GM21390 (cell line): ENCODE results near the gene RORC.
"Not testable (repeated sequence)": the region's sequence is repeated elsewhere in the genome, so short reads cannot be mapped to it uniquely, and the experiment has no call there.

Experiments used
- ATAC-seq: cut with Tn5 transposase; IDR thresholded peaks from one replicate; pipeline ENCODE4 v1.9.1; 2021; ENCODE audit not compliant: unreplicated experiment

RORC gene

GRCh38 chr1:151776665-151777062, 54.9 kb downstream of the RORC start:
- no peak for ATAC-seq

DNA sequence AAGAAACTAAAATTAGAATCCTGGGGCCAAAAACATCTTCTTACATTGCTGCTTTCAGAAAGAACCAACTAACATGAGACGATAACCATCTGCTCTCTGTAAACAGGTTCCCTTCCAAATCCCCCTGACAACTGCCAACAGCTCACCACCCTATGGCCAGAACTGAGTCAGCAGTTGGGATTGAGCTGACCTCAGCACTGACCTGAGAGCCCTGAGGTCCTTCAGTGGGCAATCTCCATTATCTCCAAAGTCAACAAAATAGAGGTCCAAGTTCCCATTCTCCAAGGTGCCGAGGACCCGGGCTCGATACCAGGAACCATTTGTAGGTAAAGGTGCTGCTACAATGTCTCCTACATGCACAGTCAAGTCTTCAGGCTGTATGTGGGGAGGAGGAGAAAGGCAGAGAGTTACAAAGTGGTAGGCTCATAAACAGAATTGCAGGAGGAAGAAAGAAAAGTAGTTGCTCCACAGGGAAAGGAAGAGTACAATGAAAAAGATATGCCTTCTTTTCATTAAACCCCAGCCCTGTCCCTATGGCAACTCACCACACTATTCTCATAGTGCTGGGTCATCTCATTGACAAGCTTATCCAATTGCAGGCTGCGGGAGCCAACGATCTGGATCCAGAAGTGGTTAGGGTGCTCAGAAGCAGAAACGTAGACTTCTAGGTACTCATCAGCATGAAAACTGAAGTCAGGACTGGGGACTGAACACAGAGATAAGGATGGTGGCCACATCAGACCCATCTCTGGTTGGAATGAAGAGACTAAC, 55.5 kb downstream of the RORC start:
- ATAC-seq: no peak

- no peak for ATAC-seq
Measured at GRCh38 chr1:151774256-151774922, 57.2 kb downstream of the RORC start.

DNA sequence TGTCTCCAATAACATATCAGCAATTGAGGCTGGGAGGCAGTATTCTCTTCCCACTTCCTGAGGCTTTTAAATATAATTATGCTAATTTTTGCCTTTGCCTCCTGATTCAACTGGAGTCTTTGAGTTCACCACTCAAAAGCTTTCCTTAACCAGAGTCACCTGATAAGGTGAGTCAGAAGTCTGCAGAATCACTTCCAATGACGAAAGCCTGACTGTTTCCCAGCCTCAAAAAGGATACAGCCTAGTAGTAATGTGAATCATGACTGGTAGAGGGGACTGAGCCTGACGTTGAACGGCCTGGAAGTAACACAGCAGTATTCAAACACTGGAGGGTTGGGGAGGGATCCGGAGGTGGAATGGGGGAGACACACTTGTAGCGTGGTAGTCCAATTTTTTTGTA, 57.9 kb downstream of the RORC start:
- no peak for ATAC-seq

- not testable (repeated sequence) for ATAC-seq
Measured at GRCh38 chr1:151769270-151769669, 62.3 kb downstream of the RORC start.

DNA sequence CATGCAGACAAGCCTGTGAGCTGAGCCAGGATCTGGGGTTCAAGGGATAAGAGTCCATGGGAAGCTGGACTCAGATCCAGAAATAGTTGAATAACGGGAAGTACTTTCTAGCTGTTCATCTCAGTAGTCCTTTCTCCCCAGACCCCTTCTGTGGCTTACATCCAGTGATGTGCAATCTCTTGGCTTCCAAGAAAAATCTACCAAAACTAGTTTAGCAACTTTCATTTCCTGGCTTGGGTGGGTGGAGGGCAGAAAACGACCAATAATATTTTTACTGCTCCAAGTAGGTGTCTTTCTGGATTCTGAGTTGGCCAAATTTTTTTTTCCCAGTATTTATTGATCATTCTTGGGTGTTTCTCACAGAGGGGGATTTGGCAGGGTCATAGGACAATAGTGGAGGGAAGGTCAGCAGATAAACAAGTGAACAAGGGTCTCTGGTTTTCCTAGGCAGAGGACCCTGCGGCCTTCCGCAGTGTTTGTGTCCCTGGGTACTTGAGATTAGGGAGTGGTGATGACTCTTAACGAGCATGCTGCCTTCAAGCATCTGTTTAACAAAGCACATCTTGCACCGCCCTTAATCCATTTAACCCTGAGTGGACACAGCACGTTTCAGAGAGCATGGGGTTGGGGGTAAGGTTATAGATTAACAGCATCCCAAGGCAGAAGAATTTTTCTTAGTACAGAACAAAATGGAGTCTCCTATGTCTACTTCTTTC, 63.1 kb downstream of the RORC start:
- ATAC-seq: not testable (repeated sequence)

DNA sequence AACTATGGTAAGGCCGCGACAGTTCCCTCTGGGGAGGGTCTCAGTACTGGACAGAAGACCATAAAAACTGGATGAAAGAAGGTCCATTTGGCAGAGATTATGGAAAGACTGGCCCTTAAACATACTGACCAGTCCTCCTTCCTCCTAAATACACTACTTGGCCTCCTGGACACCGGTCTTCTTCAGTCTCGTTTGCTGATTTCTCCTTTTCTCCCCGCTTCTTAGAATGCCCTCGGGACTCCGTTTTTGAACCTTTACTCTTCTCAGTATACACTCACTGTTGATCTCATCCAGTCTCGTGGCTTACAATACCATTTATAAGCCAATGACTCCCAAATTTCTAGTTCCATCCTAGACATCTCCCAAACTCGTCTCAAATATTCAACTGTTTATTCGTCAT, 67.6 kb downstream of the RORC start:
- no peak for ATAC-seq

DNA sequence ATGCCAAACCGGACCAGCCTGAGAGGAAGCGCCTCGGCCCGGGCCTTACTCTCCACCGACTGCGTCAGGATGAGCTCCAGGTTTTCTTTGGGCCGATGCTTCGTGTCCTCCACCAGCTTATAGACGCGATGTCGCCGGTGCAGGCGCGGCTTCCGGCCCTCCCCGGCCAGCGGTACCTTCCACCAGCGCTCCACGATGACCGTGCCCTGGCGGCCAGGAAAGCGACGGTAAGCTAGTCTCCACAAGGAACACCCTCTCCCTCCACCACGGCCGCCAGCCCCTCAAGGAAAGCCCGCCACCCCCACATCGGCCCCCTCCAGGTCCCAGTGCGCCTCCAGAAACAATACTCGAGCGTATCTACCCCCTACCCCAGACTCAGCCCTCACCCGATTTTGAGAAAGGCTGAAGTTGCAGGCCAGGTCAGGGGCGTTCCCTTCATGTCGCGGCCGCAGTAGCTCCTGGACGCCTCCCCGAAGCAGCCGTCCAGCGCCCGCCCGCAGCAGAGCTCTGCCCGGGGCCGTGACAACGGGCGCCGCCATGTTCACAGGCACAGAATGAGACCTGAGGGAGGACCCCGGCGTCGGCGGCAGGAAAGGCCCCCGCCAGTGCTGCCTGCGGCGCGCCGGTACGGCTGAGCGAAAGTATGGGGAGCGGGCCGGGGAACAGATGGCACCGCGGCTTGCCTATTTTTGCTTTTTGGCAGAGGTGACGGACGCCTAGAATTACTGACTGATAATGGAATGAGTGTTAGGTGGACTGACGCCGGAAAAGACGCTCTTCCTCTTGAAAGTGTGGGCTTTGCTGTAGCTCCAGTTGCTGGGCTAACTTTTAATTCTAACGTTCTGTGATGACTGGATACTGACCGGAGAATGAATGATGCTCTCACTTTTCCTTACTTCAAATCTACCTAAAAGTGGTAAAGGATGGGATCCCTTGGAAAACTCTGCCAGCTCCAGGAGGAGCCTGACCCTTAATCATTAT, 68.4 kb downstream of the RORC start, which contains the start of gene MRPL9:
Gene MRPL9, minus strand, starts transcription at position 556 of the 981 bp plus-strand sequence. Its CDS starts 17 bp downstream, at position 539.
- peak; percentile 89 for ATAC-seq

GRCh38 chr1:151760597-151761385, 70.8 kb downstream of the RORC start:
- ATAC-seq: no peak

DNA sequence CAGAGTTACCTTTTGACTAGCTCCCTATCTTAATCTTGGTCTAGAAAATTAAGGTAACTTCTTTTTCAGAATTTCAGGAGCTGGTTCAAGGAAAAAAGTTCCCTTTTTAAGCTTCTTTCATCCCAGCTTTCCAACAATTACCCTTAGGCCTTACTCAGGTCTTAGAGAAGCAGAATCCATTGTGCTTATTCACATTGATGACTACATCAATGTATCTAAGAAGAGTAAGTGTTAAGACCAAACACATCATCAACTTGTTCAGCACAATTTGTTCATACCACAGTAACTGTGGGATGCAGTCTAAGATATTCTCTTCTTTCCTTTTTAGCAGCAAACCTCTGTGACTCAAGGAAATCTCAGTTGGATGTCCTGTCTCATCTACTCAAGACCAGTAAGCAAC, 72.4 kb downstream of the RORC start:
- ATAC-seq: no peak

DNA sequence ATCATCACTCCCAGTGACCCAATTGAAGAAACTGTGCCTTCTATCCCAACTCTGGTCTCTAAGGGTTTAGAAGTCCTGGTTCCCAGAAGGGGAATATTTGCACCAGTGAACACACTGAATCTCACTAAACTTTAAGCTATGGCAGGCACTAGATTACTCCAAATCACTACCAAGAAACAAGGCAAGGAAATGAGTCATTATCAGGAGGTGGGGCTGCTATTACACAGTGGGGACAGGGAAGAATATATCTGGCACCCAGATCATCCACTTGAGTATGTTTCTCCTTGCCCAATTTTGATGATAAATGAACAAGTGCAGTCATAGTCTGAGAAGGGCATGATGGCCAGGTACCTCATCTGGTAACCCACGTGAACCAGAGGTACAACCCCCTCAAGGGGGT, 75.3 kb downstream of the RORC start:
- ATAC-seq: no peak
